GM15510 (cell line): ENCODE data around the gene USB1.

ENCODE experiments used
- POLR2A ChIP-seq: IDR thresholded peaks from 3 replicates; pipeline ENCODE4 v1.6.1; 2011; ENCODE audit warnings: borderline replicate concordance; ENCODE audit not compliant: insufficient read length; ENCODE audit errors: extremely low read depth

Gene USB1

GRCh38 chr16:57984443-57985203, 16.6 kb upstream of the USB1 start:
- TF ChIP-seq POLR2A, result no peak

GRCh38 chr16:57985204-57986181, 15.7 kb upstream of the USB1 start:
- TF ChIP-seq POLR2A, result no peak

GRCh38 chr16:57986196-57986595, 15.0 kb upstream of the USB1 start:
- TF ChIP-seq POLR2A, result no peak

GRCh38 chr16:57987441-57988177, 13.6 kb upstream of the USB1 start:
- no peak for TF ChIP-seq POLR2A

GRCh38 chr16:57988929-57989328, 12.3 kb upstream of the USB1 start:
- TF ChIP-seq POLR2A, result no peak

GRCh38 chr16:57991551-57992059, 9.6 kb upstream of the USB1 start:
- no peak for TF ChIP-seq POLR2A

GRCh38 chr16:57992084-57992483, 9.1 kb upstream of the USB1 start:
- TF ChIP-seq POLR2A, result no peak

- no peak for TF ChIP-seq POLR2A
Observed at GRCh38 chr16:57993438-57993837, 7.8 kb upstream of the USB1 start.

- TF ChIP-seq POLR2A, result no peak
Observed at GRCh38 chr16:57993897-57994296, 7.3 kb upstream of the USB1 start.

- no peak for TF ChIP-seq POLR2A
Observed at GRCh38 chr16:57994361-57994760, 6.8 kb upstream of the USB1 start.

- TF ChIP-seq POLR2A, result no peak
Observed at GRCh38 chr16:57994778-57995177, 6.4 kb upstream of the USB1 start.

- TF ChIP-seq POLR2A, result no peak
Observed at GRCh38 chr16:57995721-57996405, 5.3 kb upstream of the USB1 start.

GRCh38 chr16:57996406-57997175, 4.6 kb upstream of the USB1 start:
- no peak for TF ChIP-seq POLR2A
